GM04504 (cell line): ENCODE results near the gene ACBD6.

ENCODE experiments used
- DNase-seq: peaks from one replicate; pipeline ENCODE4 v3.0.0-alpha.2; 2012; ENCODE audit warnings: low read depth

The ACBD6 gene

GRCh38 chr1:180370188-180370587, 132.2 kb downstream of the ACBD6 start:
- no peak for DNase-seq

GRCh38 chr1:180369061-180369460, 133.3 kb downstream of the ACBD6 start:
- no peak for DNase-seq

- no peak for DNase-seq
These were observed 135.9 kb downstream of the ACBD6 start for GRCh38 chr1:180366371-180367068.

GRCh38 chr1:180365039-180365438, 137.3 kb downstream of the ACBD6 start:
- no peak for DNase-seq

- DNase-seq, result no peak
These were observed 139.0 kb downstream of the ACBD6 start for GRCh38 chr1:180363246-180363995.

- DNase-seq, result peak; percentile 17
These were observed 141.9 kb downstream of the ACBD6 start for GRCh38 chr1:180360333-180361075.

GRCh38 chr1:180358649-180359048, 143.7 kb downstream of the ACBD6 start:
- DNase-seq, result no peak

GRCh38 chr1:180353945-180354344, 148.4 kb downstream of the ACBD6 start:
- no peak for DNase-seq

GRCh38 chr1:180352588-180352987, 149.8 kb downstream of the ACBD6 start:
- DNase-seq, result no peak

GRCh38 chr1:180352021-180352420, 150.4 kb downstream of the ACBD6 start:
- no peak for DNase-seq

- no peak for DNase-seq
These were observed 157.2 kb downstream of the ACBD6 start for GRCh38 chr1:180345148-180345547.

GRCh38 chr1:180343921-180344769, 158.2 kb downstream of the ACBD6 start:
- peak; percentile 11 for DNase-seq

GRCh38 chr1:180327089-180327488, 175.3 kb downstream of the ACBD6 start:
- no peak for DNase-seq

GRCh38 chr1:180312926-180313325, 189.5 kb downstream of the ACBD6 start:
- no peak for DNase-seq

GRCh38 chr1:180311011-180311730, 191.2 kb downstream of the ACBD6 start:
- no peak for DNase-seq

- DNase-seq, result no peak
These were observed 192.3 kb downstream of the ACBD6 start for GRCh38 chr1:180310095-180310494.

- peak; percentile 33 for DNase-seq
These were observed 193.0 kb downstream of the ACBD6 start for GRCh38 chr1:180309338-180309737.

- DNase-seq, result no peak
These were observed 201.1 kb downstream of the ACBD6 start for GRCh38 chr1:180301135-180301742.

- no peak for DNase-seq
These were observed 202.7 kb downstream of the ACBD6 start for GRCh38 chr1:180299479-180300221.

GRCh38 chr1:180295999-180296398, 206.4 kb downstream of the ACBD6 start:
- no peak for DNase-seq
